ENCODE measurements around the gene ATF4.

Gene ATF4

GRCh38 chr22:39520226-39521105, at the start of gene ATF4:
Gene ATF4, plus strand, starts transcription at chr22:39520562. Its CDS starts 884 bp downstream, at chr22:39521446.
- DNase-seq (ENCODE audit: low read depth) = no peak
- H3K4me3 ChIP-seq (ENCODE audit: low read depth, low read length) = peak within 1 kb of the TSS; percentile 87
- no peak for TF ChIP-seq CTCF (IDR thresholded peaks at IDR 0.05; ENCODE audit: control insufficient read depth, extremely low read depth, insufficient read depth)

GRCh38 chr22:39471381-39472141, 48.8 kb upstream of the ATF4 start:
- no peak for TF ChIP-seq CTCF (IDR thresholded peaks at IDR 0.05; ENCODE audit: control insufficient read depth, extremely low read depth, insufficient read depth)
- DNase-seq (ENCODE audit: low read depth) = no peak
- no peak overlapping the region for H3K4me3 ChIP-seq (ENCODE audit: low read depth, low read length)

GRCh38 chr22:39472570-39473556, 47.5 kb upstream of the ATF4 start:
- H3K4me3 ChIP-seq (ENCODE audit: low read depth, low read length) = no peak overlapping the region
- no peak for DNase-seq (ENCODE audit: low read depth)
- TF ChIP-seq CTCF (IDR thresholded peaks at IDR 0.05; ENCODE audit: control insufficient read depth, extremely low read depth, insufficient read depth) = no peak

- TF ChIP-seq CTCF (IDR thresholded peaks at IDR 0.05; ENCODE audit: control insufficient read depth, extremely low read depth, insufficient read depth) = no peak
- no peak for DNase-seq (ENCODE audit: low read depth)
- no peak overlapping the region for H3K4me3 ChIP-seq (ENCODE audit: low read depth, low read length)
Observed at GRCh38 chr22:39473851-39474250, 46.5 kb upstream of the ATF4 start.

GRCh38 chr22:39474351-39475111, 45.8 kb upstream of the ATF4 start:
- no peak for DNase-seq (ENCODE audit: low read depth)
- no peak for TF ChIP-seq CTCF (IDR thresholded peaks at IDR 0.05; ENCODE audit: control insufficient read depth, extremely low read depth, insufficient read depth)

GRCh38 chr22:39475337-39475736, 45.0 kb upstream of the ATF4 start:
- no peak for TF ChIP-seq CTCF (IDR thresholded peaks at IDR 0.05; ENCODE audit: control insufficient read depth, extremely low read depth, insufficient read depth)
- no peak overlapping the region for H3K4me3 ChIP-seq (ENCODE audit: low read depth, low read length)
- DNase-seq (ENCODE audit: low read depth) = no peak

More at GRCh38 chr22:39474351-39475111, 45.8 kb upstream of the ATF4 start:
- H3K4me3 ChIP-seq (ENCODE audit: low read depth, low read length) = no peak overlapping the region

Measured in LNCaP clone FGC (cell line).